GM18909 (cell line): ENCODE measurements around the gene LMOD1.

Source experiments
- ATAC-seq: cut with Tn5 transposase; IDR thresholded peaks from one replicate; pipeline ENCODE4 v1.9.1; 2021; ENCODE audit warnings: mild to moderate bottlenecking; ENCODE audit not compliant: unreplicated experiment, poor library complexity

The LMOD1 gene

GRCh38 chr1:201895913-201896807 lies 50.2 kb downstream of the LMOD1 start:
- peak; percentile 75 for ATAC-seq

GRCh38 chr1:201895120-201895665 lies 51.2 kb downstream of the LMOD1 start:
- no peak for ATAC-seq

GRCh38 chr1:201894343-201895119 lies 51.8 kb downstream of the LMOD1 start:
- ATAC-seq, result no peak

- no peak for ATAC-seq
Observed at GRCh38 chr1:201893431-201893830, 52.9 kb downstream of the LMOD1 start.

- ATAC-seq, result no peak
Observed at GRCh38 chr1:201892211-201892610, 54.1 kb downstream of the LMOD1 start.

- ATAC-seq, result no peak
Observed at GRCh38 chr1:201891451-201892045, 54.8 kb downstream of the LMOD1 start.

GRCh38 chr1:201890806-201891450 lies 55.4 kb downstream of the LMOD1 start:
- no peak for ATAC-seq

GRCh38 chr1:201890223-201890622 lies 56.1 kb downstream of the LMOD1 start:
- ATAC-seq, result no peak

GRCh38 chr1:201889090-201889968 lies 57.0 kb downstream of the LMOD1 start:
- ATAC-seq, result no peak

GRCh38 chr1:201888282-201889089 lies 57.9 kb downstream of the LMOD1 start, which contains the start of gene SHISA4:
Gene SHISA4, plus strand, starts transcription at chr1:201888898. Its CDS starts 97 bp downstream, at chr1:201888995.
- ATAC-seq, result no peak

- no peak for ATAC-seq
Observed at GRCh38 chr1:201887116-201887866, 59.1 kb downstream of the LMOD1 start.

- ATAC-seq, result no peak
Observed at GRCh38 chr1:201886103-201886885, 60.1 kb downstream of the LMOD1 start.

- ATAC-seq, result no peak
Observed at GRCh38 chr1:201885531-201886075, 60.7 kb downstream of the LMOD1 start.

- ATAC-seq, result no peak
Observed at GRCh38 chr1:201884425-201884824, 61.9 kb downstream of the LMOD1 start.

GRCh38 chr1:201883786-201884185 lies 62.6 kb downstream of the LMOD1 start:
- ATAC-seq, result no peak

GRCh38 chr1:201883266-201883665 lies 63.1 kb downstream of the LMOD1 start:
- no peak for ATAC-seq
